ENCODE results near the gene RECK.
A peak's percentile ranks its signal among the peaks of the same experiment; 100 is the strongest.

Gene RECK

GRCh38 chr9:36037549-36038122 lies 923 bp downstream of the RECK start:
- DNase-seq: no peak
- peaks cover 52% of the 10 kb centered on the region for H3K4me1 Mint-ChIP-seq
- ATAC-seq: no peak
- H3K4me3 Mint-ChIP-seq: peak overlapping the region; percentile 84
- no peaks in the 10 kb centered on the region for H3K27me3 Mint-ChIP-seq
- peak overlapping the region; percentile 56 for H3K27ac Mint-ChIP-seq
- H3K9me3 Mint-ChIP-seq: no peaks in the 10 kb centered on the region
- H3K36me3 Mint-ChIP-seq (ENCODE audit: low read depth): no peaks in the 10 kb centered on the region

- peaks cover 60% of the 10 kb centered on the region for H3K4me1 Mint-ChIP-seq
- ATAC-seq: no peak
These were observed 2.4 kb downstream of the RECK start for GRCh38 chr9:36039121-36039520.

GRCh38 chr9:36039696-36040095 lies 3.0 kb downstream of the RECK start:
- Mint-ChIP-seq H3K27ac (no peak overlapping the region), H3K4me3 (no peak overlapping the region), H3K27me3 (no peaks in the 10 kb centered on the region), H3K4me1 (peaks cover 66% of the 10 kb centered on the region), H3K36me3 (ENCODE audit: low read depth) (no peaks in the 10 kb centered on the region), H3K9me3 (no peaks in the 10 kb centered on the region)
- DNase-seq (no peak), ATAC-seq (no peak)

More at GRCh38 chr9:36039121-36039520, 2.4 kb downstream of the RECK start:
- no peak for DNase-seq
- Mint-ChIP-seq H3K27me3 (no peaks in the 10 kb centered on the region), H3K4me3 (peak overlapping the region; percentile 18), H3K27ac (no peak overlapping the region), H3K9me3 (no peaks in the 10 kb centered on the region), H3K36me3 (ENCODE audit: low read depth) (no peaks in the 10 kb centered on the region)

GRCh38 chr9:36040271-36040925 lies 3.7 kb downstream of the RECK start:
- peaks cover 68% of the 10 kb centered on the region for H3K4me1 Mint-ChIP-seq
- H3K27ac Mint-ChIP-seq: no peak overlapping the region
- H3K36me3 Mint-ChIP-seq (ENCODE audit: low read depth): no peaks in the 10 kb centered on the region
- H3K9me3 Mint-ChIP-seq: no peaks in the 10 kb centered on the region
- DNase-seq (no peak), ATAC-seq (no peak)
- H3K27me3 Mint-ChIP-seq: no peaks in the 10 kb centered on the region
- H3K4me3 Mint-ChIP-seq: no peak overlapping the region

- no peaks in the 10 kb centered on the region for H3K9me3 Mint-ChIP-seq
These were observed 4.8 kb downstream of the RECK start for GRCh38 chr9:36041506-36041905.

GRCh38 chr9:36045610-36046009 lies 8.9 kb downstream of the RECK start:
- no peak overlapping the region for H3K4me3 Mint-ChIP-seq
- no peaks in the 10 kb centered on the region for H3K9me3 Mint-ChIP-seq
- H3K36me3 Mint-ChIP-seq (ENCODE audit: low read depth): no peaks in the 10 kb centered on the region
- H3K27me3 Mint-ChIP-seq: no peaks in the 10 kb centered on the region
- H3K4me1 Mint-ChIP-seq: peaks cover 36% of the 10 kb centered on the region
- no peak overlapping the region for H3K27ac Mint-ChIP-seq
- ATAC-seq: no peak
- DNase-seq: no peak

More at GRCh38 chr9:36041506-36041905, 4.8 kb downstream of the RECK start:
- H3K36me3 Mint-ChIP-seq (ENCODE audit: low read depth): no peaks in the 10 kb centered on the region
- no peaks in the 10 kb centered on the region for H3K27me3 Mint-ChIP-seq
- H3K27ac Mint-ChIP-seq: peak overlapping the region; percentile 32
- peaks cover 65% of the 10 kb centered on the region for H3K4me1 Mint-ChIP-seq
- ATAC-seq (no peak), DNase-seq (no peak)
- no peak overlapping the region for H3K4me3 Mint-ChIP-seq

GRCh38 chr9:36046923-36047322 lies 10.2 kb downstream of the RECK start:
- Mint-ChIP-seq H3K9me3 (no peaks in the 10 kb centered on the region), H3K36me3 (ENCODE audit: low read depth) (no peaks in the 10 kb centered on the region), H3K27me3 (no peaks in the 10 kb centered on the region), H3K4me3 (no peak overlapping the region), H3K27ac (no peak overlapping the region), H3K4me1 (peaks cover 25% of the 10 kb centered on the region)
- ATAC-seq (no peak), DNase-seq (no peak)

GRCh38 chr9:36049408-36049807 lies 12.7 kb downstream of the RECK start:
- Mint-ChIP-seq H3K27me3 (no peaks in the 10 kb centered on the region), H3K27ac (no peak overlapping the region), H3K4me3 (no peak overlapping the region), H3K36me3 (ENCODE audit: low read depth) (no peaks in the 10 kb centered on the region), H3K4me1 (peaks cover 7% of the 10 kb centered on the region), H3K9me3 (no peaks in the 10 kb centered on the region)
- no peak for DNase-seq
- no peak for ATAC-seq

- H3K4me1 Mint-ChIP-seq: peaks cover 2% of the 10 kb centered on the region
- ATAC-seq (peak; percentile 95), DNase-seq (no peak)
- no peaks in the 10 kb centered on the region for H3K36me3 Mint-ChIP-seq (ENCODE audit: low read depth)
- no peak overlapping the region for H3K27ac Mint-ChIP-seq
- H3K9me3 Mint-ChIP-seq: no peaks in the 10 kb centered on the region
- no peak overlapping the region for H3K4me3 Mint-ChIP-seq
- no peaks in the 10 kb centered on the region for H3K27me3 Mint-ChIP-seq
These were observed 13.8 kb downstream of the RECK start for GRCh38 chr9:36050476-36050875.

GRCh38 chr9:36051317-36051716 lies 14.6 kb downstream of the RECK start:
- Mint-ChIP-seq H3K36me3 (ENCODE audit: low read depth) (no peaks in the 10 kb centered on the region), H3K4me1 (peaks cover 2% of the 10 kb centered on the region), H3K4me3 (no peak overlapping the region), H3K27me3 (no peaks in the 10 kb centered on the region), H3K9me3 (no peaks in the 10 kb centered on the region), H3K27ac (no peak overlapping the region)
- DNase-seq: no peak
- peak; percentile 80 for ATAC-seq

- DNase-seq (no peak), ATAC-seq (no peak)
- Mint-ChIP-seq H3K27me3 (no peaks in the 10 kb centered on the region), H3K9me3 (no peaks in the 10 kb centered on the region), H3K36me3 (ENCODE audit: low read depth) (peaks cover 2% of the 10 kb centered on the region), H3K4me3 (no peak overlapping the region), H3K27ac (no peak overlapping the region), H3K4me1 (no peaks in the 10 kb centered on the region)
These were observed 17.3 kb downstream of the RECK start for GRCh38 chr9:36053971-36054370.

- no peak for ATAC-seq
- DNase-seq: no peak
- H3K36me3 Mint-ChIP-seq (ENCODE audit: low read depth): peaks cover 6% of the 10 kb centered on the region
These were observed 20.2 kb downstream of the RECK start for GRCh38 chr9:36056896-36057295.

GRCh38 chr9:36063804-36064447 lies 27.2 kb downstream of the RECK start:
- ATAC-seq (no peak), DNase-seq (no peak)
- no peaks in the 10 kb centered on the region for H3K27me3 Mint-ChIP-seq
- no peak overlapping the region for H3K4me3 Mint-ChIP-seq
- peaks cover 6% of the 10 kb centered on the region for H3K36me3 Mint-ChIP-seq (ENCODE audit: low read depth)
- H3K27ac Mint-ChIP-seq: no peak overlapping the region
- H3K9me3 Mint-ChIP-seq: no peaks in the 10 kb centered on the region
- no peaks in the 10 kb centered on the region for H3K4me1 Mint-ChIP-seq

More at GRCh38 chr9:36056896-36057295, 20.2 kb downstream of the RECK start:
- no peaks in the 10 kb centered on the region for H3K4me1 Mint-ChIP-seq
- no peaks in the 10 kb centered on the region for H3K9me3 Mint-ChIP-seq
- no peak overlapping the region for H3K27ac Mint-ChIP-seq
- H3K4me3 Mint-ChIP-seq: no peak overlapping the region
- no peaks in the 10 kb centered on the region for H3K27me3 Mint-ChIP-seq

- H3K4me3 Mint-ChIP-seq: no peak overlapping the region
- no peaks in the 10 kb centered on the region for H3K9me3 Mint-ChIP-seq
- H3K27me3 Mint-ChIP-seq: no peaks in the 10 kb centered on the region
- no peak overlapping the region for H3K27ac Mint-ChIP-seq
- no peak for ATAC-seq
- DNase-seq: no peak
- peaks cover 6% of the 10 kb centered on the region for H3K36me3 Mint-ChIP-seq (ENCODE audit: low read depth)
- H3K4me1 Mint-ChIP-seq: no peaks in the 10 kb centered on the region
These were observed 27.8 kb downstream of the RECK start for GRCh38 chr9:36064448-36065037.

GRCh38 chr9:36074055-36074454 lies 37.3 kb downstream of the RECK start:
- DNase-seq: no peak
- Mint-ChIP-seq H3K27me3 (no peaks in the 10 kb centered on the region), H3K4me1 (no peaks in the 10 kb centered on the region), H3K4me3 (no peak overlapping the region), H3K27ac (no peak overlapping the region), H3K36me3 (ENCODE audit: low read depth) (no peaks in the 10 kb centered on the region), H3K9me3 (no peaks in the 10 kb centered on the region)
- no peak for ATAC-seq
